Fibroblast of lung (primary cell): ENCODE measurements around the gene ARID4A.

Experiments
- CTCF ChIP-seq, 2 donors: IDR thresholded peaks in 1 of 2; conservative IDR thresholded peaks in 1 of 2; 1 replicate in 1 of 2; 2 replicates in 1 of 2; pipeline ENCODE4 v1.5.1; 2011 to 2012; ENCODE audit warnings: low read length in 2 of 2, control low read depth in 1 of 2, inconsistent platforms in 1 of 2, low read depth in 1 of 2, mild to moderate bottlenecking in 1 of 2
- EZH2 ChIP-seq: IDR thresholded peaks from 2 replicates; pipeline ENCODE4 v1.5.1; 2012; ENCODE audit warnings: low read length, control low read depth, mild to moderate bottlenecking; ENCODE audit errors: missing control alignments

- no peak for TF ChIP-seq CTCF (conservative IDR thresholded peaks at IDR 0.05 in 1 of 2, IDR thresholded peaks at IDR 0.05 in 1 of 2; ENCODE audit: low read depth in 1 of 2, low read length in 2 of 2)
- TF ChIP-seq EZH2: no peak
Observed at GRCh38 chr14:58285132-58285531, 13.2 kb upstream of the ARID4A start.
